HL-60 (cell line): ENCODE data around the gene UBASH3A.

Source experiments
- CTCF ChIP-seq: IDR thresholded peaks from one replicate; pipeline ENCODE4 v1.5.1; 2011; ENCODE audit warnings: low read length, control low read depth, inconsistent platforms; ENCODE audit not compliant: insufficient read depth
- GABPA ChIP-seq: IDR thresholded peaks from 2 replicates; pipeline ENCODE4 v1.6.1; 2012; ENCODE audit warnings: low read depth
- POLR2AphosphoS5 ChIP-seq: IDR thresholded peaks from 2 replicates; pipeline ENCODE4 v1.6.1; 2012; ENCODE audit warnings: low read depth
- SPI1 ChIP-seq: IDR thresholded peaks from 2 replicates; pipeline ENCODE4 v1.6.1; 2012; ENCODE audit warnings: low read depth, mild to moderate bottlenecking, borderline replicate concordance
- TF ChIP-seq, protein P1 (sequence below): IDR thresholded peaks from 2 replicates; pipeline ENCODE4 v1.6.1; 2012; ENCODE audit warnings: low read depth; ENCODE audit not compliant: insufficient replicate concordance

- TF ChIP-seq CTCF (no peak), POLR2AphosphoS5 (no peak), GABPA (no peak), SPI1 (no peak)
- TF ChIP-seq, protein P1, sequence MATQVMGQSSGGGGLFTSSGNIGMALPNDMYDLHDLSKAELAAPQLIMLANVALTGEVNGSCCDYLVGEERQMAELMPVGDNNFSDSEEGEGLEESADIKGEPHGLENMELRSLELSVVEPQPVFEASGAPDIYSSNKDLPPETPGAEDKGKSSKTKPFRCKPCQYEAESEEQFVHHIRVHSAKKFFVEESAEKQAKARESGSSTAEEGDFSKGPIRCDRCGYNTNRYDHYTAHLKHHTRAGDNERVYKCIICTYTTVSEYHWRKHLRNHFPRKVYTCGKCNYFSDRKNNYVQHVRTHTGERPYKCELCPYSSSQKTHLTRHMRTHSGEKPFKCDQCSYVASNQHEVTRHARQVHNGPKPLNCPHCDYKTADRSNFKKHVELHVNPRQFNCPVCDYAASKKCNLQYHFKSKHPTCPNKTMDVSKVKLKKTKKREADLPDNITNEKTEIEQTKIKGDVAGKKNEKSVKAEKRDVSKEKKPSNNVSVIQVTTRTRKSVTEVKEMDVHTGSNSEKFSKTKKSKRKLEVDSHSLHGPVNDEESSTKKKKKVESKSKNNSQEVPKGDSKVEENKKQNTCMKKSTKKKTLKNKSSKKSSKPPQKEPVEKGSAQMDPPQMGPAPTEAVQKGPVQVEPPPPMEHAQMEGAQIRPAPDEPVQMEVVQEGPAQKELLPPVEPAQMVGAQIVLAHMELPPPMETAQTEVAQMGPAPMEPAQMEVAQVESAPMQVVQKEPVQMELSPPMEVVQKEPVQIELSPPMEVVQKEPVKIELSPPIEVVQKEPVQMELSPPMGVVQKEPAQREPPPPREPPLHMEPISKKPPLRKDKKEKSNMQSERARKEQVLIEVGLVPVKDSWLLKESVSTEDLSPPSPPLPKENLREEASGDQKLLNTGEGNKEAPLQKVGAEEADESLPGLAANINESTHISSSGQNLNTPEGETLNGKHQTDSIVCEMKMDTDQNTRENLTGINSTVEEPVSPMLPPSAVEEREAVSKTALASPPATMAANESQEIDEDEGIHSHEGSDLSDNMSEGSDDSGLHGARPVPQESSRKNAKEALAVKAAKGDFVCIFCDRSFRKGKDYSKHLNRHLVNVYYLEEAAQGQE: no peak
Measured at GRCh38 chr21:42377951-42378340, 25.8 kb upstream of the UBASH3A start.
